Activated effector memory CD4-positive, alpha-beta T cell treated with Interleukin-2 at 50 U/mL for 16 hours (primary cell): Measurements from ENCODE around the gene CLIC4.
"Not testable (repeated sequence)": the region's sequence is repeated elsewhere in the genome, so short reads cannot be mapped to it uniquely, and the experiment has no call there.

ENCODE experiments used
- DNase-seq: peaks from one replicate; pipeline ENCODE4 v3.0.0-alpha.2; 2020

CLIC4 gene

DNA sequence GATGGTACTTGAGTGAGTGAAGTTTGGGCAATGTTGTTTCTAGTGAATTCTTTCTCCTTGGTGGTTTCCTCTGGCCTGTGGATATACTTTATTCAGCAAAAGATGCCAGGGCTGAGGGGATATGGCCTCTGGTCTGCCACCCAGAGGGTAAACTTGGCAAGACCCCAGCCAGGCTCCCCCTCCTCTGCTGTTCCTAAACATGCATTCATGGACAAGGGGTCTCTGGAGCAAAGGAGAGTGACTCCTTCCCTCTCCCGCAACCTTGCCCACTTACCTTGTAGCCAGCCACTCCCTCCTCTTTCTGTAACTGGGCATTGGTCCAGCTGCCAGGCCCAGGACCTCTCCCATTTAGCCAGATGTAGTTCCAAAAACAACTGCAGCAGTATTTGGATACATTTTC lies 141.0 kb downstream of the CLIC4 start:
- DNase-seq, result no peak

DNA sequence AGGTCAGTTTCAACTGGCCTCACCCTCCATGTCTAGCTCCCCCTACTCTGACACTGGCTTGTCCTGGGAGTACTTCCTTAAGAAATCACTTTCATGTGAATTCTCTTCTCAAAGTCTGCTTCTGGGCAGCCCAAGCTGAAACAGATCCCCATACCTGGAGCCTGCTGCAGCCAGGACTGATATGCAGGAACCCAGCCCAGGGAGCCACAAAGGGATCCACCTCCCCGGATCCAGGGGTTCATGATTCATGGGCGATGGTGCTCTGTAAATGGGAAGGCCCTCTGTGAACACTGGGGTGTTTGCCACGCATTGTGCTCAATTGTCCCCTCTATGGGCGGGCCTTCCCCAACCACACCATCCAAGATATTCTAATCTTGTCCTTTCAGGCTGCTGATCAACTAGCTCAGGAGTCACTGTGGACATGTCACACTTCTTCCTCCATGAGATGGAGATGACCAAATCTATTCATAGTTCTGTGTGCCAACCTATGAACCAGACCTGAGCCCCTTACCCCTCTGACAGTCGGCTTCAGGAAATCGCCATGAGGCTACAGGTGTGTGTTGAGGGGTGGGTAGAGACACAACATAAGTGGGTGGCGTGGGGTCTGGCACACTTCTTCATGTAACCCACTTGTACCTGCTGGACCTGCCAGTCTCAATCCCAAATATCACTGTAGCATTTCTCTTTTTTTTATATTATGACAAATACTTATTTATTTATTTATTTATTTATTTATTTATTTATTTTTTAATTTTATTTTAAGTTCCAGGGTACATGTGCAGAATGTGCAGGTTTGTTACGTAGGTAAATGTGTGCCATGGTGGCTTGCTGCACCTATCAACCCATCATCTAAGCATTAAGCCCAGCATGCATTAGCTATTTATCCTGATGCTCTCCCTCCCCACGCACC lies 143.1 kb downstream of the CLIC4 start:
- DNase-seq, result no peak

DNA sequence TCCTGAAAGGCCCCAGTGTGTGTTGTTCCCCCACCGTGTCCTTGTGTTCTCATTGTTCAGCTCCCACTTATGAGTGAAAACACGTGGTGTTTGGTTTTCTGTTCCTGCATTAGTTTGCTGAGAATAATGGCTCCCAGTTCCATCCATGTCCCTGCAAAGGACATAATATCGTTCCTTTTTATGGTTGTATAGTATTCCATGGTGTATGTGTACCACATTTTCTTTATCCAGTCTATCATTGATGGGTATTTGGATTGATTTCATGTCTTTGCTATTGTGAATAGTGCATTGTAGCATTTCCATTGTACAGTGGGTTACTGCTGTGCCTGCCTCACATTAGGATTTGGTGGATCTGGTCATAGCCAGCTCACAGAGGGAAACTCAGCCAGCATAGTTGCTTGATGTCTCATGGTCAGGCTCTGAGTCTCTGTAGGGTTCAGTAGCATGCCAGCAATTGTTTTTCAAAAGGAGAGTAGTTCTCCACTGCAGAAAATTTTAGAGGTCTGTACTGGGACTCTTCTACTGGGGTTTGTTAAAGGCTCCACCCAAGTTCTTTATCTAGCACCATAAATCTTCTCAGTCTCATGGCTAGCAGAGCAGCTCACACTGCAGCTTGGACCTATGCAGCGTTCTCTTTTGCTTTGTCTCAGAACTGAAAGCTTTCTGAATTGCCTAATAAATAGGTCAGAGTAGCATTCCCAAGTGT lies 143.9 kb downstream of the CLIC4 start:
- DNase-seq, result no peak

DNA sequence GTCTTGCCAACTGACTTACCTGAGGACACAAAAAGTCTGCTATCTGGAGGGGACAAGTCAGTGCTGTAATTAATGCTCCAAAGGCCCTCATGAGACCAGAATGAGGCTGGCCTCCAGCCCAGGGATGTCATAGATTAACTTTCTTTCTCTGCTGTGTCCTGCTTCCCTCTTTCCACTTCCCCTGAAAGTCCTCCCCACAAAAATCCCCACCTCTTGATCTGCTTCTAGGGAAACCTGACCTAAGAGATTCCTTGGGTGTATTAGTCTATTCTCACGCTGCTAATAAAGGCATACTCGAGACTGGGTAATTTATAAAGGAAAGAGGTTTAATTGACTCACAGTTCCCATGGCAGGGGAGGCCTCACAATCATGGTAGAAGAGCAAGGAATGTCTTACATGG lies 145.6 kb downstream of the CLIC4 start:
- DNase-seq, result no peak

DNA sequence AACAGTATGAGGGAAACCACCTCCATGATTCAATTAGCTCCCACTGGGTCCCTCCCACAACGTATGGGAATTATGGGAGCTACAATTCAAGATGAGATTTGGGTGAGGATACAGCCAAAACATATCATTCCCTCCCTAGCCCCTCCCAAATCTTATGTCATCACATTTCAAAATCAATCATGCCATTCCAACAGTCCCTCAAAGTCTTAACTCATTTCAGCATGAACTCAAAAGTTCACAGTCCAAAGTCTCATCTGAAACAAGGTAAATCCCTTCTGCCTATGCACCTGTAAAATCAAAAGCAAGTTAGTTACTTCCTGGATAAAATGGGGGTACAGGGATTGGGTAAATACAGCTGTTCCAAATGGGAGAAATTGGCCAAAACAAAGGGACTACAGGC lies 146.1 kb downstream of the CLIC4 start:
- DNase-seq, result not testable (repeated sequence)

DNA sequence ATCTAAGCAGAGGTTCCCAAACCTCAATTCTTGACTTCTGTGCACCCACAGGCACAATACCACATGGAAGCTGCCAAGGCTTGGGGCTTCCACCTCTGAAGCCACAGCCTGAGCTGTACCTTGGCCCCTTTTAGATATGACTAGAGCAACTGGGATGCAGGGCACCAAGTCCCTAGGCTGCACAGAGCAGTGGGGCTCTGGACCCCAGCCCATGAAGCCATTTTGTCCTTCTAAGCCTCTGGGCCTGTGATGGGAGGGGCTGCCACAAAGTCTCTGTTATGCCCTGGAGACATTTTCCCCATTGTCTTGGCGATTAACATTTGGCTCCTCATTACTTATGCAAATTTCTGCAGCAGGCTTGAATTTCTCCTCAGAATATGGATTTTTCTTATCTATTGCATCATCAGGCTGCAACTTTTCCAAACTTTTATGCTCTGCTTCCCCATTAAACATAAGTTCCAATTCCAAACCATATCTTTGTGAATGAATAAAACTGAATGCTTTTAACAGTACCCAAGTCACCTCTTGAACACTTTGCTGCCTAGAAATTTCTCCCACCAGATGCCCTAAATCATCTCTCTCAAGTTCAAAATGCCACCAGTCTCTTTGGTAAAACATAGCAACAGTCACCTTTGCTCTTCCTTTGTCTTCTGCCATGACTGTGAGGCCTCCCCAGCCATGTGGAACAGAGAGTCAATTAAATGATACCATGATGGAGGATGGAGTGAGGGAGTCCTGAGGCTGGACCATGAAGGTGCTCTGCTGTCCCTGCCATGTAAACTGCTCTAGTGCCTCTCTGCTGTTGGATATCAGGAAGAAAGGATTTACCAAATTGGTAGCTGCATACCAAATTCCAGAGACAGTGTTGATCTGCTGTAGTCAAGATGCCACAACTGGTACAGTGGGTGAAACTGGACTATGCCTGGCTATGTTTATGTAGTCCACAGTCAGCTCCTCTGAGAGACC lies 147.2 kb downstream of the CLIC4 start:
- no peak for DNase-seq

DNA sequence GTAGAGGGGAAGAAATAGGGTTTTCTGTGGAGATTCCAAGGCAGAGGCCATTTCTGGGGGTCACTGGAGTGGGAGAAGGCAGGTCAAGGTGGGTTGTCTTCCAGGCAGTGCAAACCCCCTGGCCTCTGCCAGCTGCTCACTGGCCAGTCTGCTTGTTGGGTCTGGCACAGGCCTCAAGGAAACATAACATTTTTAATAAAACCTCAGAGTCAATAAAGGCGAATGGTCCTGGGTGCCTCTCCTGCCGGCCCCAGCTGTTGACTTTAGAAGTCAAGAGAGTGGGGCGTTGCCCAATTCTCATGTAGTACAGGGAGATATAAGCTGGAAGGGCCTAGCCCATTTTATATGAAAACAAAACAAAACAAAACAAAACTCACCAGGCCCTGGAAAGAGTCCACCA lies 148.2 kb downstream of the CLIC4 start:
- no peak for DNase-seq
